GM19455 (cell line): Measurements from ENCODE around the gene TRIM64C.
"Not testable (repeated sequence)": the region's sequence is repeated elsewhere in the genome, so short reads cannot be mapped to it uniquely, and the experiment has no call there.

Experiments used
- ATAC-seq: cut with Tn5 transposase; IDR thresholded peaks from one replicate; pipeline ENCODE4 v1.9.1; 2021; ENCODE audit not compliant: unreplicated experiment

The TRIM64C gene, protein sequence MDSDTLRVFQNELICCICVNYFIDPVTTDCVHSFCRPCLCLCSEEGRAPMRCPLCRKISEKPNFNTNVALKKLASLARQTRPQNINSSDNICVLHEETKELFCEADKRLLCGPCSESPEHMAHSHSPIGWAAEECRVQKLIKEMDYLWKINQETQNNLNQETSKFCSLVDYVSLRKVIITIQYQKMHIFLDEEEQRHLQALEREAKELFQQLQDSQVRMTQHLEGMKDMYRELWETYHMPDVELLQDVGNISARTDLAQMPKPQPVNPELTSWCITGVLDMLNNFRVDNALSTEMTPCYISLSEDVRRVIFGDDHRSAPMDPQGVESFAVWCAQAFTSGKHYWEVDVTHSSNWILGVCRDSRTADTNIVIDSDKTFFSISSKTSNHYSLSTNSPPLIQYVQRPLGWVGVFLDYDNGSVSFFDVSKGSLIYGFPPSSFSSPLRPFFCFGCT

DNA sequence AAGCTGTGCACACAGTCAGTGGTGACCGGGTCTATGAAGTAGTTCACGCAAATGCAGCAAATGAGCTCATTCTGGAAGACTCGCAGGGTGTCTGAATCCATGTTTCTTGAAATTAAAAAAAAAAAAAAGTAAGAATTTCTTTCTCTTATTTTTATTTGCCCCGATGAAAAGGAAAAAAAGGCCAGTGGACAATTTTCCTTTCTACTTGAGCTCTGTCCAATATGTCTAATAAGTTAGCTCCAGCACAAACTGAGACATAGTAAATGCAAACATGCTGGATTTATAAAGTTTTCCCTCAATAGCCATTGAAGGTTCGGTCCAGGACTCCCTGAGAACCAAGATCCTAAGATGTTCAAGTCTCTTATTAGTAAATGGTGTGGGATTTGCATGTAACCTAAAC lies at the start of gene TRIM64C:
Gene TRIM64C (minus strand): TSS at position 101 of the 400 bp plus-strand sequence. CDS start 0 bp downstream, at position 101.
- ATAC-seq: not testable (repeated sequence)

DNA sequence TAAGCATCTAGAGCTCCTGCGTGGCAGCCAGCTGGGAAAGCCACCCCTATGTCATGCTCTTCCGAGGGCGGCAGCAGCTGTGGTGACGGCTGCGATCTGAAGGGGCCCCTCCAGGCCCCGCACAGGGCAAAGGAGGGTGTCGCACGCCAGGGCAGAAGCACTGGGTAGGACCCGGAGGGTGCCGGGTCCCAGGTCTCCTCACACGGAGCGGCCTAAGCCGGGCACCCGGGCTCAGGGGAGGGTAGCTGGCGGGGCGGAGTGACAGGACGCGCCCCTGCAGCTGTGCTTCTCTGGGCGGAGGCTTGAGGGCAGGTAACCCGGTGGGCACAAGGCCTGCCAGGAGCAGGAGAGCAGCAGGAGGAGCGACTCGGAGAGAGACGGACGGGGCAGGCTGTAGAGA lies 43.4 kb upstream of the TRIM64C start:
- not testable (repeated sequence) for ATAC-seq

DNA sequence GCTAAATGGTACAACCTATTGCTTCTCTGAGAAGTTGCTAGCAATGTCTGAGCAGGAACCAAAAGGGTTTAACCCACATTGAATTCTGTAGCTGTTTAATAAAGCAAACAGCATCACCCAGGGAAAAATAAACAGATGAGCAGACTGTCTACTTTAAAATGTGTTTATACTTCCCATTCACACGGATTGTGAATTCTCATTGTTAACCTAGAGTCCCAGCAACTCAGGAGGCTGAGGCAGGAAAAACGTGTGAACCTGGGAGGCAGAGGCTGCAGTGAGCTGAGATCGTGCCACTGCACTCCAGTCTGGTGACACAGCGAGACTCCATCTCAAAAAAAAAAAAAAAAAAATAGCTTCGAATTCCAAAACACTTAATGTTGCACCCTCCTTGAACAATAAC lies 11.0 kb upstream of the TRIM64C start:
- not testable (repeated sequence) for ATAC-seq

DNA sequence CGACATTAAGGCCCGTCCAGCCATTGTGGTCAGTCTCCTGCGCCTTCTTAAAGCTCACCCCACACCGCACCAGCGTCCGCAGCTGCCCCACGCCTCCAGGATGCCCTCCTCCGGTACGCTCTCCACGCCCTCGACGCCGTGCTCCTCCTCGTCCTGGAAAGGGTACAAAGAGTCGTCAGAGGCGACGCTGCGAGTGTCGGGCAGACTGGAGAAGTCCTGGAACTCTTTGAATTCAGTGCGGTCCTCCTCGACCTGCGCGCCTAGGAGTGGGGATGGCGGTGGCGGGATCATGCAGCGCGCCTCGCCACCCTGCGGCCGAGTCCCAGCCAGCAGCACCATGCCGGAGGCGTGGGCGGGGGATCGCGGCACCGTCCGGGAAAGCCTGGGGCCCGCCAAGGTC lies 9.1 kb downstream of the TRIM64C start:
- not testable (repeated sequence) for ATAC-seq

DNA sequence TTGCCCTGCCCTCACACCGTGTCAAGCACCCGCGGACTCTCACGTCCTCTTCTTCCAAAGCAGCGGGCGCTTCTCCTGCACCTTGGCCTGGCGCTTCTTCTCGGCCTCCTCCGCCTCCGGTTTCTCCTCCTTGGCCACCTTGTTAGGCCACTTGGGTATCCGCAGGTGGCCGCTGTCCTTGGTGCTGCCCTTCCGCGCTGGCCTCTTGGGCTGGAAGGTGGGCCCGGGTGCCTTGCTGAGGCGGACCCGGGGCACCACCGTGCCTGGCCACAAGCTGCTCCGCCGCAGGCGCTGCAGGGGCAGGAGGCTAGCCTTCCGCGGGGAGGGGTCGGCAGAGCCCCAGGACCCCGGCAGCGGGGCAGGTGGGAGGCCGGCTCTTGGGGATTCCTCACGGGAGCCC lies 10.7 kb downstream of the TRIM64C start:
- not testable (repeated sequence) for ATAC-seq

DNA sequence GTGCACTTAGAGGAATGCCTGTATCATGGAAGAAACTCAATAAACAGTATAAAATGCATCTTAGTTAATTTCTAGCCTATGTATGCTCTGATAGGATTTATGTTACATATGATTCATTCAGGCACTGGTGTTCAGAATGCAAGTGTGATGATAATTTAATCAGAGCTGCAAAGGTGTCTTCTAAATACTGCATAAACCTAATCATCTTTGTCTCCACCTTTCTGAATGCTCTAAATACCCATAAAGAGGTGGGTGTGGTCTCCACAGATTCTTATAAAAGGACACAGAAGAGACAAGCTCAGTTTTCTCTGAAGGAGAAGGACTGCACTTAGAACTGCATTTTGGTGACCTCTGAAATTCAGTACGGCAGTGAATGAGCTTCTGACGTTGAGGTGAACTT lies 30.4 kb downstream of the TRIM64C start, which contains the start of gene TRIM49B:
Gene TRIM49B (plus strand): TSS at position 301 of the 400 bp plus-strand sequence. CDS start 2,777 bp downstream, outside the sequence.
- ATAC-seq: not testable (repeated sequence)
